SK-N-SH treated with all-trans-retinoic acid at 6 μM for 48 hours (cell line): ENCODE data around the gene ABCB8.

Experiments
- ARNTL ChIP-seq: fragments of 450-650 bp; formaldehyde crosslinking; IDR thresholded peaks from 2 replicates; pipeline ENCODE4 v1.5.0; 2020; ENCODE audit warnings: low read depth, mild to moderate bottlenecking, moderate library complexity, borderline replicate concordance
- BACH2 ChIP-seq: fragments of 250-450 bp; sonication (Bioruptor Pico); IDR thresholded peaks from 2 replicates; pipeline ENCODE4 v1.9.0; 2021; ENCODE audit warnings: mild to moderate bottlenecking, borderline replicate concordance
- ISL1 ChIP-seq: fragments of 250-450 bp; sonication (Bioruptor Pico); IDR thresholded peaks from 2 replicates; pipeline ENCODE4 v2.1.2; 2022; ENCODE audit warnings: mild to moderate bottlenecking, moderate library complexity
- RARB ChIP-seq: fragments of 250-450 bp; sonication (Bioruptor Pico); IDR thresholded peaks from 2 replicates; pipeline ENCODE4 v1.8.0; 2021; ENCODE audit warnings: mild to moderate bottlenecking, moderate library complexity
- SNAI2 ChIP-seq: fragments of 250-450 bp; sonication (Bioruptor Pico); IDR thresholded peaks from 2 replicates; pipeline ENCODE4 v1.5.0; 2020; ENCODE audit warnings: mild to moderate bottlenecking, moderate library complexity
- TCF4 ChIP-seq: fragments of 250-450 bp; sonication (Bioruptor Pico); IDR thresholded peaks from 2 replicates; pipeline ENCODE4 v1.8.0; 2021; ENCODE audit warnings: mild to moderate bottlenecking, moderate library complexity, borderline replicate concordance
- ZC3H10 ChIP-seq: fragments of 250-450 bp; sonication (Bioruptor Pico); IDR thresholded peaks from 2 replicates; pipeline ENCODE4 v1.5.1; 2021; ENCODE audit warnings: mild to moderate bottlenecking, moderate library complexity
- ZFP3 ChIP-seq: fragments of 250-450 bp; sonication (Bioruptor Pico); IDR thresholded peaks from 2 replicates; pipeline ENCODE4 v1.5.0; 2020; ENCODE audit warnings: mild to moderate bottlenecking, moderate library complexity
- ZNF565 ChIP-seq: fragments of 450-650 bp; formaldehyde crosslinking; conservative IDR thresholded peaks from 2 replicates; pipeline ENCODE4 v1.5.0; 2020; ENCODE audit warnings: low read depth, mild to moderate bottlenecking, moderate library complexity
- ZNF70 ChIP-seq: fragments of 450-650 bp; formaldehyde crosslinking; IDR thresholded peaks from 2 replicates; pipeline ENCODE4 v1.5.0; 2020; ENCODE audit warnings: mild to moderate bottlenecking, moderate library complexity
- ZNF8 ChIP-seq: fragments of 450-650 bp; formaldehyde crosslinking; IDR thresholded peaks from 2 replicates; pipeline ENCODE4 v1.5.0; 2020; ENCODE audit warnings: mild to moderate bottlenecking, moderate library complexity
- TF ChIP-seq, protein P1 (sequence below): fragments of 250-450 bp; sonication (Bioruptor Pico); IDR thresholded peaks from 2 replicates; pipeline ENCODE4 v1.8.0; 2020; ENCODE audit warnings: mild to moderate bottlenecking, moderate library complexity, borderline replicate concordance

DNA sequence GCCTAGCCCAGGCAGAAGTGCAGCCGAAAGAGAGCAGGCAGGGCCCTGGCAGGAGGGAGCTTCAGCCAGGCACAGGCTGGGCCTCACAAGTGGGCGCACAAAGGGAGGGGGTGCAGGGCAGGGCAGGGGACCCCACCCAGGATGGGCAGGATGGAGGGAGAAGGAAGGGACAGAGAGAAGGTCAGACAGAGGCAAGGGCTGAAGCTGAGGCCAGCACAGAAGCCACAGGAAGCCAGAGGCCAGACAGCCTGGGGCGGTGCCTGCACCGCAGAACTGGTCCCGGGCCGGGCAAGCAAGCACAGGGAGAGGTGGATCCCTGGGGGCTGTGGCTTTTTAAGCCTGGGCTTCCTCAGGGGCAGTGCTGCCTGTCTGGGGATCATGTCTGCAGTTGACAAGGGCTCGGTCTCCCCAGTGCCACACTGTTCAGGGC is 20.8 kb upstream of the ABCB8 start:
- TF ChIP-seq ZFP3 (CRISPR knock-in tag) (no peak), ARNTL (CRISPR knock-in tag) (no peak), ISL1 (no peak), ZNF70 (CRISPR knock-in tag) (no peak), ZC3H10 (CRISPR knock-in tag) (no peak), RARB (CRISPR knock-in tag) (no peak), BACH2 (CRISPR knock-in tag) (no peak), ZNF8 (no peak), ZNF565 (CRISPR knock-in tag) (no peak), SNAI2 (CRISPR knock-in tag) (no peak), TCF4 (CRISPR knock-in tag) (no peak)
- TF ChIP-seq, protein P1, sequence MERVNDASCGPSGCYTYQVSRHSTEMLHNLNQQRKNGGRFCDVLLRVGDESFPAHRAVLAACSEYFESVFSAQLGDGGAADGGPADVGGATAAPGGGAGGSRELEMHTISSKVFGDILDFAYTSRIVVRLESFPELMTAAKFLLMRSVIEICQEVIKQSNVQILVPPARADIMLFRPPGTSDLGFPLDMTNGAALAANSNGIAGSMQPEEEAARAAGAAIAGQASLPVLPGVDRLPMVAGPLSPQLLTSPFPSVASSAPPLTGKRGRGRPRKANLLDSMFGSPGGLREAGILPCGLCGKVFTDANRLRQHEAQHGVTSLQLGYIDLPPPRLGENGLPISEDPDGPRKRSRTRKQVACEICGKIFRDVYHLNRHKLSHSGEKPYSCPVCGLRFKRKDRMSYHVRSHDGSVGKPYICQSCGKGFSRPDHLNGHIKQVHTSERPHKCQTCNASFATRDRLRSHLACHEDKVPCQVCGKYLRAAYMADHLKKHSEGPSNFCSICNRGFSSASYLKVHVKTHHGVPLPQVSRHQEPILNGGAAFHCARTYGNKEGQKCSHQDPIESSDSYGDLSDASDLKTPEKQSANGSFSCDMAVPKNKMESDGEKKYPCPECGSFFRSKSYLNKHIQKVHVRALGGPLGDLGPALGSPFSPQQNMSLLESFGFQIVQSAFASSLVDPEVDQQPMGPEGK (CRISPR knock-in tag), result no peak
